ENCODE data around the gene AK5. TPM values are rescaled to one million over a fixed set of nuclear protein-coding genes. Genes with fewer than 3 reads are reported as not detected.
"Not testable (repeated sequence)": the region's sequence is repeated elsewhere in the genome, so short reads cannot be mapped to it uniquely, and the experiment has no call there.

Gene AK5
- total RNA-seq, 2 donors from 2014 or later: 0.46 to 2.8 TPM

DNA sequence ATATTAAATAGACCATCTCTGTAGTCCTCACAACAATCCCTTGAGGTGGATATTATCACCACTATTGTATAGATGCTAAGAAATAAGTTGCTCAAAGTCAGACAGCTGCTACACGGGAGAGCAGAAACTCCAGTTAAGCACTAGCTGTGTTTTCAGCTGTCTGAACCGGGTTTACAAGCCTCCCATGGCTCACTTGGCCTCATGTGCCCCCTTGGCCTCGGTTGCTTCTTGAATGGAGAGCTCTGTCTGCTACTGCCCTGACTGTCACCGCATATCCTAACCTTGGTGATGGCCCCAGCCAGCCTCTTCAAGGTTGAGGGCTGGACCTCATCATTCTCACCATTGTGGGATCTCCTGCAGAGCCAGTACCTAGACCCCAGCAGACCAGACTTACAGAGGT lies 123.4 kb downstream of the AK5 start:
- Histone ChIP-seq H3K9me3 (ENCODE audit: control insufficient read depth, low read length) (no peaks in the 10 kb centered on the region), H3K9ac (ENCODE audit: extremely low read depth, low read length, poor library complexity, severe bottlenecking) (no peak overlapping the region), H3K27me3 (ENCODE audit: control insufficient read depth, insufficient read depth, low read length, poor library complexity, severe bottlenecking) (no peaks in the 10 kb centered on the region), H3K4me1 (ENCODE audit: control insufficient read depth, insufficient read depth, low read length) (no peaks in the 10 kb centered on the region), H3K4me3 (ENCODE audit: low read length) (no peak overlapping the region), H3K36me3 (ENCODE audit: control insufficient read depth, insufficient read depth, low read length) (no peaks in the 10 kb centered on the region), H3K27ac (ENCODE audit: low read depth, low read length) (no peak overlapping the region)
- H3K27me3 Mint-ChIP-seq (ENCODE audit: insufficient read depth): no peaks in the 10 kb centered on the region
- 88 to 97% methylated on average over 4 of the region's 4 CpGs for WGBS, 2 experiments (ENCODE audit: insufficient coverage in 1 of 2, insufficient read length in 1 of 2)
- DNase-seq: no peak
- peaks cover 5% of the 10 kb centered on the region for H3K9me3 Mint-ChIP-seq
- H3K4me3 Mint-ChIP-seq: no peak overlapping the region
- no peaks in the 10 kb centered on the region for H3K4me1 Mint-ChIP-seq
- TF ChIP-seq, protein P1, sequence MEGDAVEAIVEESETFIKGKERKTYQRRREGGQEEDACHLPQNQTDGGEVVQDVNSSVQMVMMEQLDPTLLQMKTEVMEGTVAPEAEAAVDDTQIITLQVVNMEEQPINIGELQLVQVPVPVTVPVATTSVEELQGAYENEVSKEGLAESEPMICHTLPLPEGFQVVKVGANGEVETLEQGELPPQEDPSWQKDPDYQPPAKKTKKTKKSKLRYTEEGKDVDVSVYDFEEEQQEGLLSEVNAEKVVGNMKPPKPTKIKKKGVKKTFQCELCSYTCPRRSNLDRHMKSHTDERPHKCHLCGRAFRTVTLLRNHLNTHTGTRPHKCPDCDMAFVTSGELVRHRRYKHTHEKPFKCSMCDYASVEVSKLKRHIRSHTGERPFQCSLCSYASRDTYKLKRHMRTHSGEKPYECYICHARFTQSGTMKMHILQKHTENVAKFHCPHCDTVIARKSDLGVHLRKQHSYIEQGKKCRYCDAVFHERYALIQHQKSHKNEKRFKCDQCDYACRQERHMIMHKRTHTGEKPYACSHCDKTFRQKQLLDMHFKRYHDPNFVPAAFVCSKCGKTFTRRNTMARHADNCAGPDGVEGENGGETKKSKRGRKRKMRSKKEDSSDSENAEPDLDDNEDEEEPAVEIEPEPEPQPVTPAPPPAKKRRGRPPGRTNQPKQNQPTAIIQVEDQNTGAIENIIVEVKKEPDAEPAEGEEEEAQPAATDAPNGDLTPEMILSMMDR (conservative IDR thresholded peaks at IDR 0.05): no peak
- no peaks in the 10 kb centered on the region for H3K36me3 Mint-ChIP-seq (ENCODE audit: low read depth)
- H3K27ac Mint-ChIP-seq: no peak overlapping the region

DNA sequence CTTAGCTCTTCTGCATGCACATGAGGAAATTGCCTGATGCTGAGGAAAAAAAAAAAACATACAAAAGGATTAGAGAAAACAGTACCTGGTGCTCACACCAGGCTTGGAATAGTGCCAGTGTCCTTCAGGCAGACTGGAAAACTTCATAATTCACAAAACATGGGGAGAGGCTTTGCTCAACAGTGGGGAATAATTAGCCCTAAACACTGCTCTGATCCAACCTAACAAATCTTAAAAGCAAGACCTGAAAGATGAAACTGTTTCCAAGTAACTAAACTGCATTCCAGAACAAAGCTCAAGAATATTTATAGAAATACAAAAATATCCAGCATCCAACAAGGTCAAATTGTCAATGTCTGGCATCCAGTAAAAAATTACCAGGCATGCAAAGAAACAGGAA lies 124.8 kb downstream of the AK5 start:
- H3K4me1 ChIP-seq (ENCODE audit: control insufficient read depth, insufficient read depth, low read length): no peaks in the 10 kb centered on the region
- no peaks in the 10 kb centered on the region for H3K27me3 ChIP-seq (ENCODE audit: control insufficient read depth, insufficient read depth, low read length, poor library complexity, severe bottlenecking)
- Mint-ChIP-seq H3K9me3 (peaks cover 5% of the 10 kb centered on the region), H3K27ac (no peak overlapping the region), H3K27me3 (ENCODE audit: insufficient read depth) (no peaks in the 10 kb centered on the region), H3K4me1 (no peaks in the 10 kb centered on the region), H3K4me3 (no peak overlapping the region), H3K36me3 (ENCODE audit: low read depth) (no peaks in the 10 kb centered on the region)
- no peak overlapping the region for H3K9ac ChIP-seq (ENCODE audit: extremely low read depth, low read length, poor library complexity, severe bottlenecking)
- H3K9me3 ChIP-seq (ENCODE audit: control insufficient read depth, low read length): no peaks in the 10 kb centered on the region
- H3K4me3 ChIP-seq (ENCODE audit: low read length): no peak overlapping the region
- TF ChIP-seq, protein P1 (conservative IDR thresholded peaks at IDR 0.05): no peak
- no peak for DNase-seq
- no peak overlapping the region for H3K27ac ChIP-seq (ENCODE audit: low read depth, low read length)
- no peaks in the 10 kb centered on the region for H3K36me3 ChIP-seq (ENCODE audit: control insufficient read depth, insufficient read depth, low read length)

GRCh38 chr1:77407738-77408375 lies 126.0 kb downstream of the AK5 start:
- no peaks in the 10 kb centered on the region for H3K27me3 Mint-ChIP-seq (ENCODE audit: insufficient read depth)
- Histone ChIP-seq H3K27me3 (ENCODE audit: control insufficient read depth, insufficient read depth, low read length, poor library complexity, severe bottlenecking) (no peaks in the 10 kb centered on the region), H3K36me3 (ENCODE audit: control insufficient read depth, insufficient read depth, low read length) (no peaks in the 10 kb centered on the region), H3K4me3 (ENCODE audit: low read length) (no peak overlapping the region), H3K27ac (ENCODE audit: low read depth, low read length) (no peak overlapping the region), H3K4me1 (ENCODE audit: control insufficient read depth, insufficient read depth, low read length) (no peaks in the 10 kb centered on the region), H3K9ac (ENCODE audit: extremely low read depth, low read length, poor library complexity, severe bottlenecking) (no peak overlapping the region), H3K9me3 (ENCODE audit: control insufficient read depth, low read length) (no peaks in the 10 kb centered on the region)
- no peak for DNase-seq
- H3K4me1 Mint-ChIP-seq: peaks cover 2% of the 10 kb centered on the region
- TF ChIP-seq, protein P1 (conservative IDR thresholded peaks at IDR 0.05): no peak
- peaks cover 5% of the 10 kb centered on the region for H3K9me3 Mint-ChIP-seq
- no peak overlapping the region for H3K4me3 Mint-ChIP-seq
- H3K27ac Mint-ChIP-seq: no peak overlapping the region
- no peaks in the 10 kb centered on the region for H3K36me3 Mint-ChIP-seq (ENCODE audit: low read depth)

GRCh38 chr1:77408933-77409332 lies 127.1 kb downstream of the AK5 start:
- H3K4me3 ChIP-seq (ENCODE audit: low read length); H3K27me3 ChIP-seq (ENCODE audit: control insufficient read depth, insufficient read depth, low read length, poor library complexity, severe bottlenecking); H3K4me1 ChIP-seq (ENCODE audit: control insufficient read depth, insufficient read depth, low read length); H3K36me3 Mint-ChIP-seq (ENCODE audit: low read depth); H3K27ac Mint-ChIP-seq; H3K4me3 Mint-ChIP-seq; H3K27ac ChIP-seq (ENCODE audit: low read depth, low read length); H3K9me3 Mint-ChIP-seq; H3K36me3 ChIP-seq (ENCODE audit: control insufficient read depth, insufficient read depth, low read length); H3K4me1 Mint-ChIP-seq; H3K9me3 ChIP-seq (ENCODE audit: control insufficient read depth, low read length); H3K9ac ChIP-seq (ENCODE audit: extremely low read depth, low read length, poor library complexity, severe bottlenecking); DNase-seq; H3K27me3 Mint-ChIP-seq (ENCODE audit: insufficient read depth): not testable (repeated sequence)
- 89% methylated on average over 4 of the region's 4 CpGs; no CpG with 5 or more reads in 1 of the 2 experiments for WGBS, 2 experiments (ENCODE audit: insufficient coverage in 1 of 2, insufficient read length in 1 of 2)

Data from endodermal cell (in vitro differentiated cells).